GM19099 (cell line): ENCODE measurements around the gene PDE7B.

Experiments used
- POLR2A ChIP-seq: IDR thresholded peaks from 3 replicates; pipeline ENCODE4 v1.6.1; 2011; ENCODE audit warnings: low read depth; ENCODE audit not compliant: insufficient read length; ENCODE audit errors: extremely low read depth

Gene PDE7B

DNA sequence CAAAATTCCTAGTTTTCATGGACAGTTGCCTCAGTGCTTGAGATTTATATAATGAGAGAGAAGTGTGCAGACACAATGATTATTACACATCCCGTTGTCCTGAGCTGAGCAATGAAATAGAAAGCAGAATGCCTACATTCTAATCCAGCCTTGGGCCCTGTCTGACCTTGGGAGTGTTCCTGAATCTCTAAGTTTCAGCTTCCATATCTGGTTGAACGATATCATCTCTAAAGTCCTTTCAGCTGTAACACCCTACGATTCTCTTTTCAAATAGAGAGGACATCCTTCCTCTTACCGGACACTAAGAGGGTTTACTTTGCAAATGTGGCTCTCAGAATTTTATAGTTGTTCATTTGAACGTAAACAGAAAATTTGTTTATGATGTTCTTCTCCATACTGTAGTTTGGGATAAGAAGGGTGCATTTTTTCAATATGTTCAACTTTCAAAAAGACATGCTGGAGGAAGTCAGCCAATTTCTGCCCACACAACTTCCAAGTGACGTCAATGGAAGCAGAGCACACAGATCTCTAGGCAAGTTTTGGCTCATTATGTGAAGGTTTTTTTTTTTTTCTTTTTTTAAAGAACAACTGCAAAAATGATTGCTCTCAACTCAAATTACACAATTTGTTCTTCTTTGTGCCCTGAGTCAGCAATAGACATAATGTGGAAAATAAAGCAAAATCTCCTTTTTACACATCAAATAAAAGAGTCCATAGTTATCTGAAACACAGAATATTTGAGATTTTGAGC, 50.4 kb downstream of the PDE7B start:
- TF ChIP-seq POLR2A = no peak

DNA sequence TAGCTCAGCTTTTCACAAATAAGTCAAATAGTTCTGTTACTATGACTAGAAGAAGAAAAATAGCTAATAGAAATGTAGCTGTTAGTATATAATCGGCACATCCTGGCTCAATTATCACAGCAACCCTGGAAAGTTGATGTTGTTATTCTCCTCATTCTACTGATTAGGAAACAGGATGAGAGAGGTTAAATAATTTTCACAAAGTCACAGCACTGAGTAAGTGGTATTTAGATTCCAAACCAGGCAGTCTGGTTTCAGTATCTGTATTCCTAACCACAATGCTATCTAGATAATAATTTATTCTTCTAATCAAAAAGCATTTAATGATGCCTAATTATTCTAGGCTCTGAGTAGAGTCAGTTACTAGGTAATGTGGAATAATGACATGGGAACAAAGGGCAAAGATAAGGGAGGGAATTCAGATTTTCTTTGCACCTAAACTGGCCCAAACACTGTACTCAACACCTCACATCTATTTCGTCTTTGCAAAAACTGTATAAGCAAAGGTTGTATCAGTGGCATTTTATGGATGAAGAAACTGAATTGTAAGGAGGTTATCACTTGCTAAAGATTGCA, 51.3 kb downstream of the PDE7B start:
- no peak for TF ChIP-seq POLR2A

DNA sequence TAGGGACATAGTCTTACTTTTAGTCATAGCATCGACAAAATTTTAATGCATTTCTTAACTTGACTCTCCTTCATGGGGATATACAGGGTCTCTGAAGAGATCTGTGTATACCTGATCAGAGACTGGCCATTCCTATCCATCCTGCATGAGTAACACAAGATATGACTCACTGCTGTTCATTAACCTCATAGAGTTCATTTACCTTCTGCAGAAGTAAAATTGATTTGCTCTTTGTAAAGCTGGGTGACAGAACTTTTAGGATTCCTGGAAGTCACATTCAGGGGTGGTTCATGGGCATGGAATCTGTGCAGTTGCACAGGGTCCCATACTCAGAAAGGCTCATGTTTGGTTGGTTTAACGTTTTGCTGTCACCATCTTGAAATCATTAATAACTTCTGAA, 53.2 kb downstream of the PDE7B start:
- TF ChIP-seq POLR2A = no peak

DNA sequence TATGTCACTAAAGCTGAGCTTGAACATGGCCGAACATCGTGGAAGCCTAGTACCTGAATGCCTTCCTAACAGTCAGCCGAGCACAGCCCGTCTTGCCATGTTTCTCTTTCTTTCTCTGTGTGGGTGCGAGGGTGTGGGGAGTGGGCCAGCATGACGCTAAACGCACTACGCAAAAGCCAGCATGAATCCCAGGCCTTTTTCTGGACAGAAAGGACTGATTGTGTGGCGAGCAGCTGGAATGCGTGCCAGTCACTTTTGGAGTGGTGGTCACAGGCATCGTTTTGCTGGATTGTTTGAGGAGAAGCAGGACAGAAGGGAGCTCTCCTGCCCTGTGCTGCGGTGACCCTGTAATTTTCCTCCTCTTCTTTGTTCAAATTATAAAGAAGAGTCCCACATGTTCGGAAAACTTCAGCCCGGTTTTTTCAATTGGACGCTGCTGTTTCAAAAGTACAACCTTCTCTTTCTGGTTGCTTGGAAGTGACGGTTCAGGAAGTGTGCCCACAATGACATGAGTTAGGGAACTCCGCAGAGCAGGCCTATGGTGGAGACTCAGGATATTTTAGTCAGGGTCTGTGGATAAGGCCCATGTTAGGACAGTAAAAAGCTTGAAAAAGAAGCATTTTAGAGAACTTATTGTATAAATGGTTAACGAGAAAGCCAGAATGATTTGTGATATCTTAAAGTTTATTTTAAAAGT, 54.3 kb downstream of the PDE7B start:
- no peak for TF ChIP-seq POLR2A

DNA sequence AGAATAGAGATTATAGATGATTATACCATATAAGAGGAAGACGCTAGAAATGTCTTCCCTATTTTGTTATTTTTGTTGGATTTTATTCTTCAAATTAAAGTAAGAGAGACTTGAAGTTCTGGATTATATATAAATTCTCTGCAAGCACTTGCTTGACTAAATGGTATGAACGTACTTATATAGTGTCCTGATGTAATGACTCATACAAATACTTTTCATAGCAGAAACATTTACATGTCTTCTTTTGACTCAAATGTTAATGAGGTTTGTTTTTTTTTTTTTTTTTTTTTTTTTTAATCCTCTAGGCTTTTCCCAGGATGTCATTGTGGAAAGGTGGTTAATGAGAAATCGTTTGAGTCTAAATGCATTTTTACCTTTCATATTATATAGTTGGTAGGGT, 55.0 kb downstream of the PDE7B start:
- TF ChIP-seq POLR2A = no peak

DNA sequence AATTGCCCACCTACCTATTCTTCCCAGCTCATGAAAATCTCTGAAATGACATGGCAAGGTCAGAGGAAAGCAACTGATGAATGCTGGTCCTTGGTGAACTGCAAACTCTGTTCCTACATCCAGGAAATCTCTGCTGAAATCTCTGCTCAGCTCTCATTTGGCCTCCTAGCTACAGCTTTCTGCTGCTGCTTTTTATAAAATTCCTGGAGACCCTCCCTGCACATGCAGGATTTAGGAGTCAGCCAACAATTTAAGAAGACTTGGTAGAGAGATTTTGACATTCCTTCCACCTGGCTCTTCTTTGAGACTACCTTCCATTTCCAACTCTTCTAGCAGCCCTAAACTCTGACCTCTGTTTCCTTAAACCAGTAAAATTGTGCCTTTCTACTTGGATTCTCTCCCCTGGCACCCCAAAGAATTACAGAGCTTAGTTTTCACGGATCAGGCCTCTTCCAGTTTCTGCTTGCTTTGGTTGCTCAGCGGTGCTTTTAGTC, 55.5 kb downstream of the PDE7B start:
- no peak for TF ChIP-seq POLR2A

DNA sequence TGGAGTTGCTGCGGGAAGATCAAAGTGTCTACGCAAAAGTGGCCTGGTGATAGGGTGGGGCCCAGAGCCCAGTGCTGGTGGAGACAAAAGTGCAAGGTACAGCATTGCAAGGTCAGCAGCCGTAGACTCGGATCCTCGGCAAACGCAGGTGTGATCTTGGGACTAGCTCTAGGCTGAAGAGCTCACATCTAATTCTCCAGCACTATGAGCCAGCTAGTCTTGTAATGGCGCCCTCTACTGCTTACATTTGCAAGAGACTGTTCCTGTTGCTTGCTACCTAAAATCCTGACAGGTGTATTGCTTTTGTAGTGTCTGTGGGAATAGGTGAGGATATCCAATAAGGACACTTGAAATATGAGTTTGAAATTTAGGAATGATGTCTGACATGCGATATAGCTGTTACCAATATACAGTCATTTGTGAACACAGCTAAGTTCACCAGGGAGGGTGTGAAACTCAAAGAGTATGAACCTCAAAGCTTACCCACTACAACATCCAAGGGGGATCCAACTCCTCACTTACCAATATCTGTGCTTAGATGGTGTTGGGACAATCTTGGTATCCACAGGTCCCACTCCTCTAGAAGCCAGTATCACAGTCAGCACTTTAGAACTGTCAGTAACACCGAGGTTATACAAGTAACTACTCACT, 58.4 kb downstream of the PDE7B start:
- no peak for TF ChIP-seq POLR2A

DNA sequence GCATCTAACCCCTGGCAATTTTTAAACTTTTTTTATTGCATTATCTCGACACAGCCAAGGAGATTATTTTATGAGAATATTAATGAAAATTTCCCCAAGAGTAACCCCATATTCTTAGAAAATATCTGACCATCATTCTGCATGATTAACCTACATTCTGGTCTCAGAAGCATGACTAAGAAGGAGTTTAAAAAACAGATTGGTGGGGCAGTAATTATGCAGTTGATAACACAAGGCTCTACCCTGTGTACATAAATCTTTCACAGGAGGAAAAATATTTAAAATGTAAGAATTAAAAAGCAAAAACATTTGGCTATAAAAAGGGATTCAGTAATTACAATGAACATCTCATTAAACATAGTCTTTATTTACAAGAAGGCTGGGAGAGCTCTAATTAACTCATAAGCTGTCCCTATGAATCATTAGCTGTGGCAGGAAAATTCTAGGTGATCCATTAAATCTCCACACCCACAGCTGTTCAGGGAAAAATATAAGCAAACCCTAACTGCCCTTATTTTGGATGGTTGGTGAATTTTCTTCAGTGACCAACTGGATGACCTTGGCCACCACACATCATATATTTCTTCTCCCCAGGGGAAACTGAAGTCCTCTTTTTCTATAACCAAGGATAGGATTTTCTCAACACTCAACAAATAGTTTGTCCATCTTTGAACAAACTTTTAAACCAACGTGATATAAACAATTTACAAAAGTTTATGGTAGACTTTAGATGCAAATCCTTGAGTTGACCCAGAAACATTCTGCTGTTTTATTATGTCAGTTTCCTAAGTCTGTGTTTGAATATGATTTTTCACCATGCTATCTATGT, 59.5 kb downstream of the PDE7B start:
- TF ChIP-seq POLR2A = no peak

DNA sequence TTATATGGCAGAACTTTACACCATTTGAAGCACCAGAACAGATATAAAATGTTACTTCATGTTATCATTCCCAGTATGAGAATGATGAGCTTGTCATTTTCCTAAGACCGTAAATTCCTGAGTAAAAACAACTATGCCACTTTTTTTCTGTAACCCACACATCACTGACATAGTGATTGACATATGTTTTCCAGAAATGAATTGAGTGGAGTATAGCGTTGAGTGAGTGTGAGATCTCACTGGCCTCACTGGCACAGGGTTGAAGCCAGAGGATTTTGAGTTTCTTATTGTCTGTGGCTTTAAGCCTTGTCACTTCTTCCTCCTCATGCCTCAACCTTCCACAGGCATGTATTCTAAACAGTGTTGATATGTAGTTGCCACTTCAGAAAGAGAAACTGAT, 62.3 kb downstream of the PDE7B start:
- TF ChIP-seq POLR2A = no peak

DNA sequence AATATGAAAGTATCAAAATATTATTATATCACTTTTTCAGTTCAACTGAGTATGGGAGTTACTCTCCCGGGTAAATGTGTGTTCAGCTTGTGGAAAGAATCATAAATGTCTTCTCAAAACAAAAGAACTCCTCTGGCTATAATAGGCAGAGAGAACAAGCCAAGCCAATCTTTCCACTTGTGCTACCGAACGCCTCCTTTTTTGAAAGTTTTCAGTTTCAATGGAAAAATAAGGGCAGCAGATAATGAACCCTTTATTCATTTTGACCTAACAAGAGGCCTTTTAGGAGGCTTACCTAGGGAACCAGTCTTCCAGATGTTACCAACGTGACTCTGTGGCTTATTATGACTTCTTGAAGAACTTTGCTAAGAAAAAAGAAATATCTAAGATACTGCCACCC, 67.5 kb downstream of the PDE7B start:
- TF ChIP-seq POLR2A = no peak

DNA sequence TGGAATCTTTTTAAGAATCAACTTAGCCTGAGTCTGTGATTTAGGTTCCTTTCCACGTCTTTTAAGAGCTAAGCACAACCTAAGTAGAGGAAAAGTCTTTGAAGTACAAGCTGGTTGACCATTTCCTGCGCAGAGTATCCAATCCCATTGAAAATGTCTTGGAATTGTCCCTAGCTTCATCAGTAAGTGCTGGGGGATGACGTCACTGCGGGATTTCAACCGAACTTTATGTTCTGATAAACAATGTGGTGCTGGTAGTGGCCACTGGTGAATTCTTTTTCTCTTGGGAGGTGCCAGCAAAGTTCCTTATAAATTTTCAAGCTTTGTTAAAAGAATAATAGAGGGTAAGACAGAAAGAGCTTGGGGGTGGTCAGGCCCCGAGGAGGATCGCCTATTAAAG, 69.2 kb downstream of the PDE7B start:
- no peak for TF ChIP-seq POLR2A

DNA sequence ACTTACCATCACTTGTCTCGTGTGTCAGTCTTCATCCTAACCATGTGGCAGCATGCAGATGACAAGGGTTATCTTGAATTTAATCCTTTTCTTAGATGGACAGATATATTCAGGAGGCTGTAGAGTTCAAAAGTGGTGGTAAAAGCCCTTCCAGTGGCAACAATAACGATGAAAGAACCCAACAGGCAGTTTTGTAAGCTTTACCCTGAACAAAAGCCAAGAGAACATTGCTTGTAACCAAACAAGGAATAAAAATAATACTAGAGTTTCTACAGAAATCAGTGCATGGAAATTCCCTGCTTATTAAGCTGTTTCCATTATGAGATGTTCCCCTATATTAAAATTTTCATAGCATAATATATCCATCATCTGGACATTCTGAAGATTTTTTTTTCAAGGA, 69.7 kb downstream of the PDE7B start:
- TF ChIP-seq POLR2A = no peak

DNA sequence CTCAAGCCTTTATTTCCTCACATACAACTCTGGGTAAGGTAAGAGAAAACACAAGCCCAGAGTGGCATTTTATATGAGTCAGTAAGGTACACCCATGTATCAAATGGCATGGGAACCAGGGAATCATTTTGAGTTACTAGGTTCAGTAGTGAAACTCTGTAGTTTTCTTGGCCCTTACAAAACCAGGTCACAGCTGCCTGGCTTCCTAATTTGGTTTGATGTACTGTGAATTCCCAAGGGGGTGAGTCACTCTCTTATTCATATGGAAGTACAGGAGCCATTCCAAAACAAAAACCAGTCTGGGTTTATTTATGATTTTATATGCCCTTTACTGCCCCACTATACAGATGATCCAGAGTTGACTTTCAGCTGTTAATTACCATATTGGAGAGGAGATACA, 70.7 kb downstream of the PDE7B start:
- no peak for TF ChIP-seq POLR2A

DNA sequence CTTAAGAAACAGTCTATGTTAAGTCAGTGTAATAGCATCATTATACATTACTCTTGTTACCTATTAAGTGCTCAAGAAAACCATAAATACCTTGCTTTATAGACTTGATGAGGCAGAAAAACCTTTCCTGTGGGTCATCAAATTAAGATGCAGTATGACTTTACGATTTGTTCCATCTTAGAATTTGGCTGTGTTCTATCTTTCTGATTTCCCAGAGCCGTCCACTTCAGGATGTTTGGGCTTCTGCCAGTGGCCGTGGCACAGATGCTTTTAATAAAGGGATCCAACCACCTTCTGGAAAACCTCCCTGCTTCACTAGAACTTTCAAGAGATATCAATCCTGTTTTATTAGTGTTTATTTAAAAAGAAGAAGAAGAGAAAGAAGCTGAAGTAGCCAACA, 71.2 kb downstream of the PDE7B start:
- no peak for TF ChIP-seq POLR2A

DNA sequence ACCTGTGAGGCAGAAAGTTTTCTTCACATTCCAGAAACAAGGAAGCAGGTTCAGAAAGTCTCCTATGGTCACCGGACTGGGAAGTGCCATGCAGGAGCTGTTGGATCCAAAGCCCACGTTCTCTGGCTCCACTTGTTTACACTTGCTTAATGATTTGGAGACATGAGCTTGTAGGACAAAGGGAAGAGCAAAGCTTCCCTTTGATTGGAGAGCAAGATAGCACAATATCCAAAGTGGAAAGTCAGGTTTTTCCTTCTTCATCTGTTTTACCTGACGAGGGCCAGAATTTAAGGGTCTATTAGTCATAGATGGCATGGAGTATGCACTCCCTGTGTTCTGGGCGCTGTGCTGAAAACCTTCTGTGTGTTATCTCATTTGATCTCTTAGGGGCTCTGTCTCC, 81.2 kb downstream of the PDE7B start:
- TF ChIP-seq POLR2A = no peak
